CD4-positive, alpha-beta T cell (primary cell): Measurements from ENCODE around the gene CEP85. TPM values are rescaled to one million over a fixed set of nuclear protein-coding genes. Genes with fewer than 3 reads are reported as not detected.

Experiments used
- ATAC-seq: fragments of 200-7000 bp; cut with Tn5 transposase; one replicate; pipeline ENCODE4 v1.10.0; 2022; ENCODE audit warnings: mild to moderate bottlenecking; ENCODE audit not compliant: poor library complexity
- CTCF ChIA-PET: fragments of 350-600 bp; sonication (Branson Sonifier 250); formaldehyde crosslinking; loops from one replicate; lab custom pipeline; 2021; ENCODE audit warnings: antibody characterized with exemption, inconsistent platforms; lab: Charles Lee
- POLR2A ChIA-PET: fragments of 350-600 bp; sonication (Branson Sonifier 250); formaldehyde crosslinking; loops from one replicate; lab custom pipeline; 2021; ENCODE audit warnings: antibody characterized with exemption, inconsistent platforms; lab: Charles Lee
- DNase-seq, 14 experiments: peaks; one replicate each; pipeline ENCODE4 v3.0.0-alpha.2; 2013 to 2020; ENCODE audit warnings: mixed read lengths in 2 of 14
- H3K27ac ChIP-seq, 2 donors: one replicate each; pipeline versions ENCODE4 v1.5.1 to v1.7.0; 2013; ENCODE audit warnings: low read length in 2 of 2, low read depth in 1 of 2, mild to moderate bottlenecking in 1 of 2
- H3K27me3 ChIP-seq, 2 experiments: 1 replicate in 1 of 2; 2 replicates in 1 of 2; pipeline versions ENCODE4 v1.6.1 to v1.7.0; 2013; ENCODE audit warnings: low read length in 2 of 2, control low read depth in 1 of 2, mild to moderate bottlenecking in 1 of 2, moderate library complexity in 1 of 2; ENCODE audit not compliant: insufficient read depth in 2 of 2, control insufficient read depth in 1 of 2
- H3K36me3 ChIP-seq: one replicate; pipeline ENCODE4 v1.6.1; 2013; ENCODE audit warnings: low read length, control low read depth; ENCODE audit not compliant: insufficient read depth
- H3K4me1 ChIP-seq: one replicate; pipeline ENCODE4 v1.6.1; 2013; ENCODE audit warnings: low read length, control low read depth; ENCODE audit not compliant: insufficient read depth
- H3K4me3 ChIP-seq: one replicate; pipeline ENCODE4 v1.5.1; 2013; ENCODE audit warnings: mild to moderate bottlenecking, low read length, moderate library complexity
- H3K9me3 ChIP-seq, 2 experiments: 1 replicate in 1 of 2; 2 replicates in 1 of 2; pipeline versions ENCODE4 v1.6.1 to v1.7.0; 2013; ENCODE audit warnings: low read length in 2 of 2, mild to moderate bottlenecking in 2 of 2, control low read depth in 1 of 2, moderate library complexity in 1 of 2; ENCODE audit not compliant: control insufficient read depth in 1 of 2, insufficient read depth in 1 of 2
- H3K27ac Mint-ChIP-seq: one replicate; pipeline ENCODE4 v1.8.0; 2020; ENCODE audit warnings: mixed read lengths
- H3K27me3 Mint-ChIP-seq: one replicate; pipeline ENCODE4 v1.8.0; 2021; ENCODE audit warnings: mixed read lengths
- H3K36me3 Mint-ChIP-seq: one replicate; pipeline ENCODE4 v1.8.0; 2021; ENCODE audit warnings: low read depth, mixed read lengths
- H3K4me1 Mint-ChIP-seq: one replicate; pipeline ENCODE4 v1.8.0; 2021; ENCODE audit warnings: low read depth, mixed read lengths
- H3K4me3 Mint-ChIP-seq: one replicate; pipeline ENCODE4 v1.8.0; 2020; ENCODE audit warnings: mild to moderate bottlenecking, mixed read lengths
- H3K9me3 Mint-ChIP-seq: one replicate; pipeline ENCODE4 v1.8.0; 2020; ENCODE audit warnings: mixed read lengths
- intact Hi-C, 2 experiments: fragments of 100-400 bp; cut with DNase I in 1 of 2; cut with micrococcal nuclease in 1 of 2; formaldehyde crosslinking; loops; one replicate each; pipeline versions ENCODE4 v1.15.1 to v1.9.0; 2023 to 2025; cut with DNase I, micrococcal nuclease
- total RNA-seq, 174 experiments: library from RNA in 2 of 174; stranded (reverse) in 2 of 174; gene quantifications; one replicate each; pipeline ENCODE4 v1.2.3 and lab custom pipeline; 2021 to 2026
- TF ChIP-seq, protein P1 (sequence below): fragments of 200-600 bp; IDR thresholded peaks from one replicate; pipeline ENCODE4 v1.8.0; 2022; ENCODE audit warnings: antibody characterized with exemption, mild to moderate bottlenecking

Gene CEP85
- total RNA-seq, 2 experiments from 2014 or later: 7.6 to 8.4 TPM

DNA sequence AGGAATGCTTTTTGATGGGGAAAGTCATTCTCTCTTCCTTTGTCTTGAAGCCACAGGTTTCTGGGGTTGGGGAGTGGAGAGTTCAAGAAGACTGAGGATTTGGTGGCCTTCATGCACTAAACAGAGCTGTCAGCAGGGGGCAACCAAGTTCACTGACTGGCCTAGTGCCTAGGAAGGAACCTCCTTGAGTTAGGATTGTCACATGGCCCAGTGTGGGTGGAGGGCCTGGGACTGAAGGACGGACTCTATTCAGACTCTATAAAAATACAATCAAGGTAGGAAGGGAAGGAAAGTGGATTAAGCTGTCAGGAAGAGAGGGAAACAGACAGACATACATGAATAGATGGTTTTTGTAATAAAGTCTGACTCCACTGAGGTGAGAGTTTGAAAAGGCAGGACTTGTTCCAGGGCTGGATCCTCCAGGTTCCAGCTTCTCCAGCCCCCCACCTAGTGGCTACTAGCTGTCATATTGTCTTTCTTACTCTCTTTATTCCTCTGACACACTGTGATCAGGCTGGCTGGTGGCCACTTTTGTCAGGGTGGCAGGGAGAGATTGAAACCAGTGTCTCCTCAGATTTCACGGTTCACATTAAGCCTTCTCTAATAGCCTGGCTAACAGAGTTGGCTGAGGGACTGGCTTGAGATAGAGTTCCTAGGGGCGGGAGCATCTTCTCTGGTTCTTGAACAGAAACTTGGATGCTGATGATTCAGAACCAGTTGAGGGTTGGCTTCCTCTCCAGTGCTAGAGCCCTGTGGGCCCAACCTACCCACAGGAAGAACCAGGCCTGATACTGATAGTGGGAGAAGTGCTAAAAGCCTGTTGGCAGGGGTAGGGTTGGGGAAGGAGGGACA, 41.8 kb downstream of the CEP85 start:
- no peak overlapping the region for H3K4me3 ChIP-seq
- peaks cover 59% of the 10 kb centered on the region for H3K36me3 Mint-ChIP-seq
- DNase-seq (peak; percentile 60 to 89 (median 72)), ATAC-seq (peak; percentile 52)
- intact Hi-C loops: loop anchor here (1.0 to 5.0 kb wide), 7 partner anchors 8 to 141 kb away; no protein-coding TSS in a partner anchor
- TF ChIP-seq, protein P1, sequence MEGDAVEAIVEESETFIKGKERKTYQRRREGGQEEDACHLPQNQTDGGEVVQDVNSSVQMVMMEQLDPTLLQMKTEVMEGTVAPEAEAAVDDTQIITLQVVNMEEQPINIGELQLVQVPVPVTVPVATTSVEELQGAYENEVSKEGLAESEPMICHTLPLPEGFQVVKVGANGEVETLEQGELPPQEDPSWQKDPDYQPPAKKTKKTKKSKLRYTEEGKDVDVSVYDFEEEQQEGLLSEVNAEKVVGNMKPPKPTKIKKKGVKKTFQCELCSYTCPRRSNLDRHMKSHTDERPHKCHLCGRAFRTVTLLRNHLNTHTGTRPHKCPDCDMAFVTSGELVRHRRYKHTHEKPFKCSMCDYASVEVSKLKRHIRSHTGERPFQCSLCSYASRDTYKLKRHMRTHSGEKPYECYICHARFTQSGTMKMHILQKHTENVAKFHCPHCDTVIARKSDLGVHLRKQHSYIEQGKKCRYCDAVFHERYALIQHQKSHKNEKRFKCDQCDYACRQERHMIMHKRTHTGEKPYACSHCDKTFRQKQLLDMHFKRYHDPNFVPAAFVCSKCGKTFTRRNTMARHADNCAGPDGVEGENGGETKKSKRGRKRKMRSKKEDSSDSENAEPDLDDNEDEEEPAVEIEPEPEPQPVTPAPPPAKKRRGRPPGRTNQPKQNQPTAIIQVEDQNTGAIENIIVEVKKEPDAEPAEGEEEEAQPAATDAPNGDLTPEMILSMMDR: peak; percentile 89
- peaks cover 22% of the 10 kb centered on the region for H3K36me3 ChIP-seq
- H3K27ac ChIP-seq: peak overlapping the region; percentile 65 to 84
- H3K27me3 Mint-ChIP-seq: no peaks in the 10 kb centered on the region
- peak overlapping the region; percentile 85 for H3K4me3 Mint-ChIP-seq
- H3K27me3 ChIP-seq: no peaks in the 10 kb centered on the region
- H3K4me1 ChIP-seq: peaks cover 51% of the 10 kb centered on the region
- H3K9me3 Mint-ChIP-seq: no peaks in the 10 kb centered on the region
- H3K27ac Mint-ChIP-seq: peak overlapping the region; percentile 95
- no peaks in the 10 kb centered on the region for H3K9me3 ChIP-seq
- H3K4me1 Mint-ChIP-seq: peaks cover 47% of the 10 kb centered on the region
- CTCF ChIA-PET: interaction anchor here (0.6 to 5.1 kb wide), 21 partner anchors 12 to 196 kb away, joined by 3 to 158 read pairs (median 5); partner anchors contain the start of genes CD52, CEP85, HMGN2 and ZNF593
- POLR2A ChIA-PET: interaction anchor here (0.6 to 20.7 kb wide), 11 partner anchors 9 to 141 kb away, joined by 3 to 977 read pairs (median 7); partner anchors contain the start of genes CD52, CEP85 and UBXN11

DNA sequence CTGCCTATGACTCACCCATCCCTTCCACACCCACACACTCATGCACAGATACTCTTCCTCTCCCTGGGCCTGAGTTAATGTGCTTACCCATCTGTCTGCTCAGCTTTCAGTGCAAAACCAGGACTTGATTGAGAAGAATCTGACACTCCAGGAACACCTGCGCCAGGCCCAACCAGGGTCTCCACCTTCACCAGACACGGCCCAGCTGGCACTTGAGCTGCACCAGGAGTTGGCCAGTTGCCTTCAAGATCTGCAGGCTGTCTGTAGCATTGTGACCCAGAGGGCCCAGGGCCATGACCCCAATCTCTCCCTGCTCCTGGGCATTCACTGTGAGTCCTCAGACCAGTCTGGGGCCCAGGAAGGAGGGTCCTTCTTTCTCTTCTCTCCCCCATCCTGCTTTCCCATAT, 42.4 kb downstream of the CEP85 start:
- H3K36me3 Mint-ChIP-seq: peaks cover 59% of the 10 kb centered on the region
- POLR2A ChIA-PET: interaction anchor here (0.9 to 20.7 kb wide), 10 partner anchors 9 to 106 kb away, joined by 3 to 977 read pairs (median 7); partner anchors contain the start of genes CD52, CEP85 and UBXN11
- CTCF ChIA-PET: interaction anchor here (0.9 to 5.1 kb wide), 13 partner anchors 11 to 141 kb away, joined by 3 to 158 read pairs (median 7); partner anchors contain the start of genes CD52, CEP85 and ZNF593
- peak overlapping the region; percentile 65 to 84 for H3K27ac ChIP-seq
- ATAC-seq: no peak
- H3K4me1 ChIP-seq: peaks cover 57% of the 10 kb centered on the region
- H3K9me3 ChIP-seq: no peaks in the 10 kb centered on the region
- H3K4me3 Mint-ChIP-seq: peak overlapping the region; percentile 65
- peak overlapping the region; percentile 95 for H3K27ac Mint-ChIP-seq
- intact Hi-C loops: loop anchor here in 1 of 2 experiments (1.0 to 5.0 kb wide), 3 partner anchors 39 to 115 kb away; no protein-coding TSS in a partner anchor
- no peak overlapping the region for H3K4me3 ChIP-seq
- no peaks in the 10 kb centered on the region for H3K27me3 Mint-ChIP-seq
- peaks cover 53% of the 10 kb centered on the region for H3K4me1 Mint-ChIP-seq
- H3K27me3 ChIP-seq: no peaks in the 10 kb centered on the region
- TF ChIP-seq, protein P1: no peak
- H3K9me3 Mint-ChIP-seq: no peaks in the 10 kb centered on the region
- DNase-seq: peak in 1 of 14 experiments; percentile 58
- peaks cover 22% of the 10 kb centered on the region for H3K36me3 ChIP-seq

DNA sequence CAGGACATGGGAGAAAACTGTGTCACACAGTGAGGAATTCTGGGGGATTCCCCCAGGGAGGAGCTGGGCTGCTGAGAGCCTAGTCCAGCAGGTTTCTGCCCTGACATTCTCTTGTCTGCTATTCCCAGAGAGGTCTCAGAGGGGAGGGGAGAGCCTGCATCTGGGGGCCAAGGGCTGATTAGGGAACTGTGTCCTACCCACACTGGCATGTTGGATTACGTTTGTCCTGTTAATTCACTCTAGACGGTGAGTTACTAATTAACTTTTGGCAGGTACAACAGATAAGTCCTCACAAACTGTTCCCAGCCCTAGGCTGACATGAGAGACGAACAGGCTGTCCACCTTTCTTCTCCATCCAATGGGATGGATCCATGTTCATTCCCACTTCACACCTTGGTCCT, 43.3 kb downstream of the CEP85 start:
- CTCF ChIA-PET: interaction anchor here (1.4 to 5.1 kb wide), 4 partner anchors 10 to 140 kb away, joined by 7 to 158 read pairs (median 54); partner anchors contain the start of genes CD52 and CEP85
- no peaks in the 10 kb centered on the region for H3K27me3 ChIP-seq
- Mint-ChIP-seq H3K9me3 (no peaks in the 10 kb centered on the region), H3K36me3 (peaks cover 59% of the 10 kb centered on the region), H3K4me3 (no peak overlapping the region), H3K4me1 (peaks cover 60% of the 10 kb centered on the region), H3K27me3 (no peaks in the 10 kb centered on the region), H3K27ac (peak overlapping the region; percentile 95)
- no peaks in the 10 kb centered on the region for H3K9me3 ChIP-seq
- H3K36me3 ChIP-seq: peaks cover 23% of the 10 kb centered on the region
- no peak for DNase-seq
- POLR2A ChIA-PET: interaction anchor here (1.2 to 20.7 kb wide), 5 partner anchors 8 to 82 kb away, joined by 4 to 977 read pairs (median 13); partner anchors contain the start of genes CD52 and UBXN11
- intact Hi-C loops: loop anchor here in 1 of 2 experiments (5.0 kb wide), 1 partner anchor 40 kb away; no protein-coding TSS in a partner anchor
- H3K4me3 ChIP-seq: no peak overlapping the region
- ATAC-seq: no peak
- H3K4me1 ChIP-seq: peaks cover 66% of the 10 kb centered on the region
- peak overlapping the region; percentile 65 to 84 for H3K27ac ChIP-seq
- TF ChIP-seq, protein P1: no peak
